ENCODE results near the gene DAG1.

GRCh38 chr3:49500205-49500731 is 30.2 kb downstream of the DAG1 start:
- TF ChIP-seq CTCF (IDR thresholded peaks at IDR 0.05) = no peak
- TF ChIP-seq POLR2AphosphoS5 (IDR thresholded peaks at IDR 0.05) = no peak
